Activated CD8-positive, alpha-beta memory T cell treated with anti-CD3 and anti-CD28 coated beads for 48 hours (primary cell): ENCODE results near the gene ACP3.
"Not testable (repeated sequence)": the region's sequence is repeated elsewhere in the genome, so short reads cannot be mapped to it uniquely, and the experiment has no call there.

Experiments used
- DNase-seq, 3 experiments: peaks; one replicate each; pipeline ENCODE4 v3.0.0-alpha.2; 2020; ENCODE audit warnings: low read depth in 2 of 3, low spot score in 2 of 3

ACP3 gene

GRCh38 chr3:132317229-132317948, at the start of gene ACP3:
TSS of gene ACP3 (plus strand) at chr3:132317407. CDS start at chr3:132317457, 50 bp downstream.
- DNase-seq = no peak

DNA sequence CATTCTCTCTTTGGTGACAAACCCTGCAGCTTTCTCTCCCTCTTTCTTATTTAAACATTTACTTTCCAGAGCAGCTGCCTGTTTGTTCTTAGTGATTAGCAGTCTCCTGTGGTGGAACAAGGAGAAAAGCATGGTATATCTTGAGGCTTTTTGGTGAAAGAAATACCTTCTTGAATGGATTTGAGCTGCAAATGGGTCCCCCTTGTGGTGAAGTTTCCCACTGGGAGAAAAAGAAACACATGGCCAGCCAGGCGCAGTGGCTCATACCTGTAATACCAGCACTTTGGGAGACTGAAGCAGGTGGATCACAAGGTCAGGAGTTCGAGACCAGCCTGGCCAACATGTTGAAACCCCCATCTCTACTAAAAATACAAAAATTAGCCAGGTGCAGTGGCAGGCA, 48.3 kb upstream of the ACP3 start:
- DNase-seq = no peak

DNA sequence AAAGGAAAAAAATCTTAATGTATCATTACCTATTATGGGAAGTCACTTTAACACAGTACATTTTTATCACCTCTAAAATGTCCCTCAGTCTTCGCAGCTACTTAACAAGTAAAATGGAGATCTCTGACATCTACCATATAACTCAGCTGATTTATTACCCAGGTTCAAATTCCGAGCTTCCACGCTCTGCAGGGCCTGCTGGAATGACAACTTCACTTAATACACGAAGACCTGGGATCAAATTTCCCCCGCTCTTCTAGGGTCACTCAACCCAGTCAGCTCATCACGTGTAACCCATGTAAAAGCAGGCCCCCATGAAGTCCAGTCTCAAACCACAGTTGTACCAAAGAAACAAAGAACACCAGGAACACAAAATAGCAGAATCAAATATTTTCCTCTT, 44.2 kb upstream of the ACP3 start:
- no peak for DNase-seq

GRCh38 chr3:132276228-132276906, 40.8 kb upstream of the ACP3 start:
- DNase-seq = no peak

DNA sequence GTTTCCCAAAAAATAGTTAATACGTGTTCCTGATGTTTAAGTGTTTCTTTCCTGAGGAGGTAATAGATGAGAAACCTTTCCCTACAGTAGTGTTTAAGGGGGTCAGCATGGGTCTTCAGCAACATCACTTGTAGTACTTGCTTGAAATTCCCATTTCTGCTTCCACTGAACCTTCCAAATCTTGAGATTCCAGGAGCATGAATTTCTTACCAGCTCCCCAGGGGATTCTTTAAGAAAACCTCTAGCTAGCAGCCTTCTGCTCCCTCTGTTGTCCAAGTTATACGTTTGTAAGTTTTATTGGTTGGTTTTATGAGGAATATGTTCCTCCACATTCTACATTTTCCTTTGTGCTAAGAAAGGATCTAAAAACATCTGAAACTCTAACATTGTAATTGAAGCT, 38.2 kb upstream of the ACP3 start:
- DNase-seq = no peak

GRCh38 chr3:132283440-132283839, 33.8 kb upstream of the ACP3 start:
- no peak for DNase-seq

DNA sequence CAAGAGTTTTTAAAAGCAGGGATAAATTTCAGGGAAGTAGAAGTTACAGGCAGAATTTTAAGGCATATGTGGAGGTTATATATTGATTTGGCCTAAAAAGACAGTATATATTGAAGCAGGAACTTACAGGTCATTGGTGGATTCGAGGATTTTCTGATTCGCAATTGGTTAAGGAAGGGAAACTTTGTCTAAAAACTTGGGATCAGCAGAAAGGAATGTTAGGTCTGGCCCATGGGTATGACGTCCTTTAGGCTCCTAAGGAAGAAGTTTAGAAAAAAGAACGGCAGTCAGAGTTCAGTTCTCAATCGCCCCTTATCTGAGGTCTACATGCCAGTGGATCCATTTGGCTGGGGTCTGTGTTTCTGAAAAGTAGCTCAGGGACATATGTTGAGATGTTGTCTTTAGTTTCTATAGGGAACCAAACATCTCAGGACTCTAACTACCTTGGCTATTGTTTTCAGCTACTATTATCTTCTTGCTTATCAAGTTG, 33.2 kb upstream of the ACP3 start:
- no peak for DNase-seq

- DNase-seq = no peak
Observed at GRCh38 chr3:132284781-132285619, 32.2 kb upstream of the ACP3 start.

DNA sequence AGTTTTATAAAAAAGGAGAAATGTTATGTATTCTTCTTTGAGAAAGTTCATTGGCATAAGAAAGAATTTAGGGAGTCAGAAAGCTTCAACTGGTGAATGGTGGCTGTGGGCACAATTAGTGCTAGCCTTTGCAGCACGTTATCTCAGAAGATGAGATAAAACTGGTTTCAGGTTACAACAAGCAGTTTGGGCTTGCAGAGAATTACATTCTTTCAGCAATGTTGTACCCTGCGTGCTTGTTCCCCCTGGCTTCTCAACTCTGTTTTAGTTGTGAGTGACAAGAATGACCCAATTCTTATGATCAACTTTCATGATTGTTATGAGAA, 31.6 kb upstream of the ACP3 start:
- no peak for DNase-seq

GRCh38 chr3:132286035-132286434, 31.2 kb upstream of the ACP3 start:
- no peak for DNase-seq

- no peak for DNase-seq
Observed at GRCh38 chr3:132288357-132288756, 28.9 kb upstream of the ACP3 start.

- DNase-seq = no peak
Observed at GRCh38 chr3:132289316-132289715, 27.9 kb upstream of the ACP3 start.

DNA sequence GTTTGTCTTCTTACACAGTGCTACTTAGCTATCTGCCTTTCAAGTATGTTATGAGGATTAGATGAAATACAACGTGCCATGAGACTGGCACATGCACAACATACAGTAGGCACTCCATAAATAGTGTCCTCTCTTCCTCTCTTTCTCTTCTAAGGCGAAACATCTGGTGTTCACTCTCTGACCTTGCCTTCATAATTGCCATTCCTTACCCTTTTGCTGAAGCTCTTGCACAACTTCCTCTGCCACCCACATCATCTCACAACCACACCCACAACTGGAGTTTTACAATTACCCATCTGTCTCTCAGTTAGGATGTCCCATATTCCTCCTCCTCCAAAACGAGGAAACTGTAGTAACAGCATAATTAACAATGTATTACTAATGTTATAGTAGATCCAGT, 26.4 kb upstream of the ACP3 start:
- DNase-seq = no peak

DNA sequence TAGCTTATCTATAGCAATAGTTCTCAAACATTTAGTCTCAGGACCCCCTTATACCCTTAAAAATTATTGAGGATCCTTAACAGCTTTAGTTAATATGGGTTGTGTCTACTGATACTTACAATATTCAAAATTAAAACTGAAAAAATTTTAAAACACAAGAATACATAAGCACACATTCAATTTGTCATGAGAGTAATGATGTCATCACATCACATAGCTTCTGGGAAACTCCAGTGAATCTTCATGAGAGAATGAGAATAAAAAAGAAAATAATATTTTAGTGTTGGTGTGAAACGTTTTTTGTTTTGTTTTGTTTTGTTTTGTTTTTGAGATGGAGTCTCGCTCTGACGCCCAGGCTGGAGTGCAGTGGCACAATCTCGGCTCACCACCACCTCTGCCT, 25.2 kb upstream of the ACP3 start:
- DNase-seq = no peak

- no peak for DNase-seq
Observed at GRCh38 chr3:132293251-132293650, 24.0 kb upstream of the ACP3 start.

- DNase-seq = no peak
Observed at GRCh38 chr3:132294906-132295305, 22.3 kb upstream of the ACP3 start.

- not testable (repeated sequence) for DNase-seq
Observed at GRCh38 chr3:132303336-132304201, 13.6 kb upstream of the ACP3 start.

- DNase-seq = not testable (repeated sequence)
Observed at GRCh38 chr3:132304351-132304750, 12.9 kb upstream of the ACP3 start.

DNA sequence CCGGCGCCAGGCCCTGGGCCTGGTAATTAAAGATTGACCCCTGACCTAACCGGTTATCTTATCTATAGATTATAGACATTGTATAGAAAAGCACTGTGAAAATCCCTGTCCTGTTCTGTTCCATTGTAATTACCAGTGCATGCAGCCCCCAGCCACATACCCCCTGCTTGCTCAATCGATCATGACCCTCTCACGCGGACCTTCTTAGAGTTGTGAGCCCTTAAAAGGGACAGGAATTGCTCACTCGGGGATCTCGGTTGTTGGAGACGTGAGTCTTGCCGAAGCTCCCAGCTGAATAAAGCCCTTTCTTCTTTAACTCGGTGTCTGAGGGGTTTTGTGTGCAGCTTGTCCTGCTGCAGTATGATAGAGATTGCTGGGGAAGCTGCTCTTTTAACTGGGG, 7.2 kb upstream of the ACP3 start:
- not testable (repeated sequence) for DNase-seq

DNA sequence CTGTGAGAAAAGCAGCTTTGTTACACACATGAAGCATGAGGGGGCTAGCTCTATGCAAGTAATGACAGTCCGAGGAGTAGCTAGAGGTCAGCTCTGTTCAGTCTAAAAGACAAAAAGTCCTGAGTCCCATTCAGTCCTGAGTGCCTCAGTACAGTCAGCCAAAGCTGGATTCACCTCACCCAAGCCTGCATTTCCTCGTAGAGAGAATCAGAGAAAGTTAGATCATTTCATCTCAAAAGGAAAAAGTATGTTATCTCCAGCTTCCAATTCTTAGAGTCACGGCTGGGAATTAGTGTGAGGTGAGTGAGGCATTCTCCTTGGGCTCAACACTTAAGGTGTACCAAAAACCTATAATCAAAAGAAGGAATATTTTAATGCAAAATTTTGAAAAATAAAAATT, 5.9 kb upstream of the ACP3 start:
- DNase-seq = no peak

- DNase-seq = no peak
Observed at GRCh38 chr3:132311841-132312240, 5.4 kb upstream of the ACP3 start.
